ENCODE measurements around the gene MACO1.

- TF ChIP-seq ZSCAN29 (IDR thresholded peaks at IDR 0.05) (no peak), YBX1 (IDR thresholded peaks at IDR 0.05) (no peak), NCOR1 (IDR thresholded peaks at IDR 0.05) (no peak), EZH2 (IDR thresholded peaks at IDR 0.05; ENCODE audit: borderline replicate concordance, low read depth, low read length) (no peak), ZNF133 (CRISPR knock-in tag; IDR thresholded peaks at IDR 0.05) (no peak), FOXK2 (conservative IDR thresholded peaks at IDR 0.05 in 1 of 2, IDR thresholded peaks at IDR 0.05 in 1 of 2; ENCODE audit: low read depth in 2 of 2) (no peak), FOSL1 (tag; conservative IDR thresholded peaks at IDR 0.05) (no peak), CREB1 (IDR thresholded peaks at IDR 0.05) (no peak), CREB1 (CRISPR knock-in tag; IDR thresholded peaks at IDR 0.05) (no peak), FOXA3 (CRISPR knock-in tag; conservative IDR thresholded peaks at IDR 0.05 in 1 of 2, IDR thresholded peaks at IDR 0.05 in 1 of 2) (no peak), PHF20 (IDR thresholded peaks at IDR 0.05; ENCODE audit: partially characterized antibody) (no peak), TAF1 (IDR thresholded peaks at IDR 0.05; ENCODE audit: control insufficient read depth, extremely low read depth, insufficient read depth, low read length, severe bottlenecking) (no peak), NFATC3 (IDR thresholded peaks at IDR 0.05) (no peak), BACH1 (tag; IDR thresholded peaks at IDR 0.05) (no peak), MCM5 (IDR thresholded peaks at IDR 0.05; ENCODE audit: low read depth) (no peak)
Observed at GRCh38 chr1:25484533-25484932, 53.8 kb downstream of the MACO1 start.

Data from K562 (cell line).